Suppressor macrophage treated with lipopolysaccharide for 1 hour (primary cell): ENCODE measurements around the gene NOP53.
"Not testable (repeated sequence)": the region's sequence is repeated elsewhere in the genome, so short reads cannot be mapped to it uniquely, and the experiment has no call there.

Experiments used
- DNase-seq, 3 donors: peaks; one replicate each; pipeline ENCODE4 v3.0.0-alpha.2; 2020 to 2022

The NOP53 gene

GRCh38 chr19:47778049-47778953, 33.0 kb downstream of the NOP53 start, which contains the start of gene SELENOW:
TSS of gene SELENOW (plus strand) at chr19:47778703. CDS start at chr19:47778786, 83 bp downstream.
- DNase-seq: peak; percentile 63 to 90 (median 74)

DNA sequence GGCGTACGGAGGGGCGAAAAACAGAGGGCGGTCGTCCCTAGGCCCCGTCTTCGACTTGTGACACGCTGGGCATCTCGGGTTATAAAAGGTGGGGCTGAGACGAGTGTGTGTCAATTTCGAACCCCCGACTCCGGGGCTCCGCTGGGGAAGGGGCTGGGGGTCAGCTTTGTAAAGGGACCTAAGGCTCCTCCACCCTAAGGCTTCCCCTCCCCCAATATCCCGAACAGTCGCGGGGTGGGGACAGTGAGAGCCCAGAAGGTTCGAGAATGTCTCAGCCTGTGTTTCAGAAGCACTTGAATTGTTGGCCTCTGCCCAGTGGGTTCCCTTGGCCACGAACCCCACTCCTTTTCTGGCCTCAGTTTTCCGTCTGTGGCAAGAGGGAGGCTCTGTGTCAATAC, 33.6 kb downstream of the NOP53 start:
- peak in 2 of 3 donors; percentile 14 to 30 for DNase-seq

DNA sequence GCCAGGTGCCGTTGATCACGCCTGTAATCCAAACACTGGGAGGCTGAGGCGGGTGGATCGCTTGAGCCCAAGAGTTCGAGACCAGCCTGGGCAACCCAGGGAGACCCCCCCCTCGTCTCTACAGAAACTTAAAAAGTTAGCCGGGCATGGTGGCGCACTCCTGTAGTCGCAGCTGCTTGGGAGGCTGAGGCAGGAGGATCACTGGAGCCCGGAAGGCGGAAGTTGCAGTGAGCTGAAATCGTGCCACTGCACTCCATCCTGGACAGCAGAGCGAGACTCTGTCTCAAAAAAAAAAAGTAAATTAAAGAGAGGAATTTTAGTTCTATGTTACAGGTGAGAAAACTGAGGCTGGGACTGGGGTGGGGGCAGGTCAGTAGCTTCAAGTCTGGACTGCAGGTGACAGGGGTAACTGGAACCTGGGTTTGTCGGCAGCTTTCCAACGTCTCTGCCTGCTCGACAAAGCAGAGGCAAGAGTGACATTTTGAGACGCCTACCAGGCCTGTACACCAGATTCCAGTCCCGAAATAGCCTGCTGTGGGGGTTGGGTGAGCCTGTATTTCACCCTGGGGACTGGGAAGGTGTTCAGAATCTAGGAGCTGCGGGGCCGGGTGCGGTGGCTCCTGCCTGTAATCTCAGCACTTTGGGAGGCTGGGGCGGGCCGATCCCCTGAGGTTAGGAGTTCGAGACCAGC, 34.3 kb downstream of the NOP53 start:
- DNase-seq: no peak

DNA sequence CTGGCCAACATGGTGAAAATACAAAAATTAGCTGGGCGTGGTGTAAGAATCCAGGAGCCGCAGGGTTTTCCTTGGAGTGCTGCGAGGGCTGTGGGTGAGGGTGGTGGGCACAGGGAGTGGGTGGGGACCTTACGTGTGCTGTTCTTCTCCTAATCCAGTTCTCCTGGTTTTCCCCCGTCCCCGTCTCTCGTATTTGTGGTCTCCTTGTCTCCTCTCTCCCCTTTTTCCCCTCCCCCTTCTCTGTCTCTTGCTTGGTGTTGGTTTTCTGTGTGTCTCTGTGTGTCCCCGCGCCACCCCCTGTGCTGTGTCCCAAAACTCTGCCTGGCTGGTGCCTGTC, 34.8 kb downstream of the NOP53 start:
- DNase-seq: no peak

GRCh38 chr19:47781590-47782262, 36.4 kb downstream of the NOP53 start:
- DNase-seq: no peak

DNA sequence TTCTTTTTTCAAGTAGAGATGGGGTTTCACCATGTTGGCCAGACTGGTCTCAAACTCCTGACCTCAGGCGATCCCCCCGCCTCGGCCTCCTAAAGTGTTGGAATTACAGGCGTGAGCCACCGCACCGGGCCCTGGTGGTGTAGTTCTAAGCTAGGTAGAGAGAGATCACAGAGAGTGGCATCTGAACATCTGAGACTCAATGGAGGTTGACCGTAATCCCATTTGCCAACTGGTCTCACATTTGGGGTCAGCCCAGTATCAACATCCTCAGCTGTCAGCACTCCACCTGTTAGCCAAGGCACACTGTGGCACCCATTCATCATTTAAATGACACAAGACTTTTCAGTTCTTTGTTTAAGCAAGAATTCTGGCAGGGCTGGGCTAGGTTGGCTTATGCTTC, 41.2 kb downstream of the NOP53 start:
- no peak for DNase-seq

DNA sequence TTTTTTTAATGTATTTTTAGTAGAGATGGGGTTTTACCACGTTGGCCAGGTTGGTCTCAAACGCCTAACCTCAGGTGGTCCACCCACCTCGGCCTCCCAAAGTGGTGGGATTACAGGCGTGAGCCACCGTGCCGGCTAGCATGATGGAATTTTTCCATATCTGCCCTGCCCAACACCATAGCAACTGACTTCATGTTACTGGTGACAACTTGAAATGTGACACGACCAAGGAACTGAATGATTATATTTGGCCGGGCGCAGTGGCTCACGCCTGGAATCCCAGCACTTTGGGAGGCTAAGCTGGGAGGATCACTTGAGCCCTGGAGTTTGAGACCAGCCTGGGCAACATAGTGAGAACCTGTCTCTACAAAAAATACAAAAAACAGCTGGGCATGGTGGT, 42.0 kb downstream of the NOP53 start:
- DNase-seq: not testable (repeated sequence)

DNA sequence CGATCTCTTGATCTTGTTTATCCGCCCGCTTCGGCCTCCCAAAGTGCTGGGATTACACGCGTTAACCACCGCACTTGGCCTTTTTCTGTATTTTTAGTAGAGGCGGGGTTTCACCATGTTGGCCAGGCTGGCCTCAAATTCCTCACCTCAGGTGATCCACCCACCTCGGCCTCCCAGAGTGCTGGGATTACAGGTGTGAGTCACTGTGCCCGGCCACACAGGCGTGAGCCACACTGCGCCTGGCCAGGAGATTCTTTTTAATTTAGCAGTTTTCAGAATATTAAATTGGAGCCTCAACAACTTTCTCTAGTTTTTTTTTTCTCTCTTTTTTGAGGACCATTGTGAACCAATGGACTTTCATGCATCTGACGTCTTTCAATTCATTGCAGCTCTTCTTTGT, 44.5 kb downstream of the NOP53 start:
- not testable (repeated sequence) for DNase-seq

- peak; percentile 74 to 94 (median 85) for DNase-seq
Measured at GRCh38 chr19:47790398-47790814, 45.1 kb downstream of the NOP53 start.

DNA sequence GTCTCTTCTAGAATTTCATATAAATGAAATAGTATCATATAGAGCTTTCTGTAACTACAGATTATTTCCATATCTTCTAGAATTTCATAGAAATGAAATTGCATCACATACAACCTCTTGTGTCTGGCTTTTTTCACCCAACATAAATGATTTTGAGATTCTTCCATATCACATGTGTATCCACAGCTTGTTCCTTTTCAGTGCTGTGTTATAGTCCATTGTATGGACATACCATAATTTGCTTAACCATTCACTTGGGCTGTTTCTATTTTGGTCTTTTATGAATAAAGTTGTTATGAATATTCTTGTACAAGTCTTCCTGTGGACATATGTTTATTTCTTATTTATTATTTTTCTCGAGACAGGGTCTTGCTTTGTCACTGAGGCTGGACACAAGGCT, 47.3 kb downstream of the NOP53 start:
- no peak for DNase-seq

DNA sequence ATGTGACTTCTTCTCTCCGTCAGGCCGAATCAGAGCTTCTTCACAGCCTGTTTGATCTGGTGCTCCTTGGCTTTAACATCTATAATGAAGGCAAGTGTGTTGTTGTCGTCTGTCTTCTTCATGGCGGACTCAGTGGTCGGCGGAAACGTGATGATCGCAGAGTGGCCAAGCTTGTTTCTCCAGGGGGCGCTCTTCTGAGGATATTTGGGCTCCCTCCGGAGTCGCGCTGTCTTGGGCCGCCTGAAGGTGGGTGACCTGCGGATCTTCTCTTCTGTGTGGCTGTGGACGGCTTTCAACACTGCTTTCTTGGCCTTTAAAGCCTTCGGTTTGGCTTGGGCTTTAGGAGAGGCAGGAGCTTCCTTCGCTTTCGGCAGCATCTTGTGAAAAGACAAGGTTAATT, 49.2 kb downstream of the NOP53 start:
- no peak for DNase-seq

DNA sequence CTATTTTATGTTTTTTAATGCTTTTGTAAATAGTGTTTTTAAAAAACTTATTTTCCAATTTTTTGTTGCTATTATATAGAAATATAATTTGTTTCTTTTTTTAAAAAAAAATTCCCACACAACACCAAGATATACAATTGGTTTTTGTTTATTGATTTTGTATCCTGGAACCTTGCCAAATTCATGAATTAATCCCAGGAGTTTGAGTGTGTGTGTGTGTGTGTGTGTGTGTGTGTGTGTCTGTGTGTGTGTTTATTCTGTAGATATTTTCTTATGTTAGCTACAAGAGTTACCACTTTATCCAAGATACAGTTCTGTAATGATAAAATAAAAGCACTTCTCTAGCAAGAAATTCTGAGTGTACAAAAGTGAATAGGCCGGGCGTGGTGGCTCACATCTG, 51.4 kb downstream of the NOP53 start:
- DNase-seq: no peak

- DNase-seq: no peak
Measured at GRCh38 chr19:47797996-47798903, 52.9 kb downstream of the NOP53 start.

- no peak for DNase-seq
Measured at GRCh38 chr19:47798904-47799266, 53.5 kb downstream of the NOP53 start.

- DNase-seq: no peak
Measured at GRCh38 chr19:47801270-47801669, 55.9 kb downstream of the NOP53 start.

DNA sequence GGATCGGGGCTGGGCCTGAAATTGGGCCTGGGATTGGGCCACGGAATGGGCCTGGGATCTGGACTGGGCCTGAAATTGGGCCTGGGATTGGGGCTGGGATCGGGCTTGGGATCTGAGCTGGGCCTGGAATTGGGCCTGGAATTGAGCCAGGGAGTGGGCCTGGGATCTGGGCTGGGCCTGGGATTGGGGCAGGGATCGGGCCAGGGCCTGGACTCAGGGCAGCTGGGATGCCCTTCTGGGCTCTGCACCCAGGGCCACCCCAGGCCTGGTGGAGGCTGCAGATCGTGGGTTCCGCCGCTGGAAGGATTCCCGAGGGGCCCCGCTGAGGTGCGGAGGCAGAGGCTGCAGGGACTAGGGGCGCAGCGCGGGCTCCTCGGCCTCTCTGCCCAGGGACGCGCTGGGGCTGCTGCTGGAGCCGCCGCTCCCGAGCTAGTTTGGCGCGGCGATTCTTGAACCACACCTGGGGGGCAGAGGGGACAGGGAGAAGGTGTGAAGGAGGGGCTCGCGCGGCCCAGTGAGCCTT, 57.2 kb downstream of the NOP53 start:
- no peak for DNase-seq

- DNase-seq: not testable (repeated sequence)
Measured at GRCh38 chr19:47803148-47803547, 57.8 kb downstream of the NOP53 start.

DNA sequence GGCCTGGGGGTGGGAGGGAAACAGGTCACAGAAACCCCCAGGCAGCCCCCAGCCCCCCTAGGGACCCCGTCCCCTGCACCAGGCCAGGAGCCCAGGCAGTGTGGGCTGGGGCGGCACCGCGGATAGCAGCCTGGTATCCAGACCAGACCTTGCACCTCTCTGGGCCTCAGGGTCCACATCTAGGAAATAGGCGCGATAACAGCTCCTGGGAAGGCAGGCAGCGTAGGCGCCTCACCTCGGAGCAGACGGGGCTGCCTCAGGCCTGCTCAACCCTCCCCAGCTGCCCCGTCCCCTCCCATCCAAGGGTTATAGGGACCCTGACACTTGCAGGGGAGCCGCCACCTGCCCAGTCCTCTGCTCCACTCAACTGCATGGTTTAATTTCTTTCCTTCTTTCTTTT, 58.3 kb downstream of the NOP53 start:
- not testable (repeated sequence) for DNase-seq

DNA sequence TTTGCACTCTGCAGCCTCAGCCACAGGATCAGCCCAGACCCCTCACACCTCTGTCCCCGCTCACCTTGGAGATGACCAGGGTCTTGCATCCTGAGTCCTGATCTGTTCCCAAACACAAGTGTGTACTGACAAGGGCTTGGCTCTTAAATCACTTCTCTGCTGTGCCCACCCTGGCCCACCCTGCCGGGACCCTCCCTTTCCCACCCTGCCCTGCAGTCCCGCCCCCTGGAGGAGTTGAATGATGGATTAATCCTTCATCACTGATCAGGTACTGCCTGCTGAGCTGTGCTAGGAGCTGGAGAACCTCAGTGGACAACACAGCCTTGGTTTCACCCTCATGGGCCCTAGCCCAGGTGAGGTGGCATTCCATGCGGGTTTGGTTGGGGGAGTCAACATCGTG, 59.1 kb downstream of the NOP53 start, which contains the start of gene TPRX1:
TPRX1 (minus strand) TSS at position 101 of the 400 bp plus-strand sequence; CDS start at position 89, 12 bp downstream.
- DNase-seq: not testable (repeated sequence)

DNA sequence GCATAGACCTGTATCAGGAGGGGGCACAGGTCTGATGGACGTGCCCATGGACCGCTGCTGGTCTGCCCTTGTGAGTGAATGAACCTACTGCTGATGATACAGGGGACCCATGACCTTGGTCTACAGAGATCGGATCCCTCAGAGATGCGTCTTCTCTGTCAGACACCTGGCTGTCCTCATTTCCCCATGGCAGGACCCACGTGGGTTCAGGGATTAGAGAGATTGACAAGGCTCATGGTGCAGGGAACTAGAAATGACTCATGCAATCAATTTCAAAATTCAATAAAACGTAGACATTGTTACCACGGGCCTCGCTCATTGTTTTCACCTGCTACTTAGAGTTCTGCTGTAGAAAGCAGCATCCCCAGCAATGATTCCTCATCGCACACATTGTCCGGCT, 60.0 kb downstream of the NOP53 start:
- no peak for DNase-seq

DNA sequence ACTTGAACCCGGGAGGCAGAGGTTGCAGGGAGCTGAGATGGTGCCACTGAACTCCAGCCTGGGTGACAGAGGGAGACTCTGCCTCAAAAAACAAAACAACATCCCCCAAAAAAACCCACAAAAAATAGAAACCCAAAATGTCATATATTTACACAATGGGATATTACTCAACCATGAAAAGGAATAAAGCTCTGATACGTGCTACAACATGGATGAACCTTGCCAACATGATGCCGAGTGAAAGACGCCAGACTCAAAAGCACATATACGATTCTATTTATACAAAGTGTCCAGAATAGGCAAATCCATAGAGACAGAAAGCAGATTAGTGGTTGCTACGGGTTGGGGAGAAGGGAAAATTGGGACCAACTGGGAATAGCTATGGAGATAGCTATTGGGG, 61.1 kb downstream of the NOP53 start:
- no peak for DNase-seq
